ENCODE results near the gene NAGK.

The NAGK gene

DNA sequence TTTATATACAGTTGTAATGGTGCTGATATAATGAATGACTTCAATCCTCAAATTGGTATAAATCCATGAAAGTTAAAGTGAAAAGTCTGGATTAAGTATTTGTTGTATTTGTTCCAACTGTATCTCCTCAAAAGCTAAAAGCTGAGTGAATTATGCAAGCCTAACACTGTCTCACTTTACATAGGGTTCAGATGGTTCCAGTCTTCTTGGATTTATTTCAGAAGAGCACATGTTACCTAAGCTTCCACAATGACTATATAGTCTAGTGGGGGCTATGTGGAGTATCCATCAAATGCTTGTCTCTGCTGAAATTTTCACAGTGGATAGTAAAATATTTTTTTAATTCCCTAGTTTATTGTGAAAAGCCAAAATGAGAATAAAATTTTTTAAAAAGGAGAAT is 48.6 kb downstream of the NAGK start:
- no peak for DNase-seq

DNA sequence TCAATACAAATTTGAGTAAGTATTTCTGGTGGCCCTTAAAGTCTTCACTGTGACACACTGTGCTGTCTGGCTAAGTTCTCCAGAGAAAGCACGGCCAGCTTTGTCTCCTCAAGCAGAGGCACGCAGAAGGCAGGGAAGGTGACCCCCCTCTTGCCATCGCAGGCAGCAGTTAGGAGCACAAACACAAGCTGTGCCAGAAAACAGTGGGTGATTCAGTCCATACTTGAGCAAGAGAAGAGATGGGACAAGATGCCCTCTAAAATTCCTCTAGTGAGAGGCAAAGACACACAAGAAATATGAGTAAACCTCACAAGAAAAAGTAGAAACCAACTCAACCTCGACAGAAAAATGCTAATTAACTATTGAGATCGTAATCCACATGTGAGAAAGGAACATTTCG is 51.7 kb downstream of the NAGK start:
- no peak for DNase-seq

DNA sequence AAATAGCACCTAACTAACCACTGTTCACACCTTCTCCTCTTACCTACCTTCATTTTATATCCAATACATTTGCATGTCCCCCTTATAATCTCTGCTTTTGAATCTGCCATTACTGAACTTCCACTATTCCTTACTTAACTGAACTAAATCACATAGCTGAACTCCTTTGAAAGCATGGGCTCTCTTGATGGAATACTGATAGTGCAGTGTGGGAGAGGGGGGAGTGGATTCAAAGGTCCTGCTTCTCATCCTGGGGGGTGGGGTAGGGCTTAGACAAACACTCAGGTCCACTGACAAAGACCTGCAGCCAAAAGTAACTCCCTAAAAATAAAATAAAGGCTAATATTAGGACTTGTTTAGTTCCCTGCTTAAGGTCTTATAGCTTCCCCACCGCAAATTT is 53.0 kb downstream of the NAGK start:
- no peak for DNase-seq

DNA sequence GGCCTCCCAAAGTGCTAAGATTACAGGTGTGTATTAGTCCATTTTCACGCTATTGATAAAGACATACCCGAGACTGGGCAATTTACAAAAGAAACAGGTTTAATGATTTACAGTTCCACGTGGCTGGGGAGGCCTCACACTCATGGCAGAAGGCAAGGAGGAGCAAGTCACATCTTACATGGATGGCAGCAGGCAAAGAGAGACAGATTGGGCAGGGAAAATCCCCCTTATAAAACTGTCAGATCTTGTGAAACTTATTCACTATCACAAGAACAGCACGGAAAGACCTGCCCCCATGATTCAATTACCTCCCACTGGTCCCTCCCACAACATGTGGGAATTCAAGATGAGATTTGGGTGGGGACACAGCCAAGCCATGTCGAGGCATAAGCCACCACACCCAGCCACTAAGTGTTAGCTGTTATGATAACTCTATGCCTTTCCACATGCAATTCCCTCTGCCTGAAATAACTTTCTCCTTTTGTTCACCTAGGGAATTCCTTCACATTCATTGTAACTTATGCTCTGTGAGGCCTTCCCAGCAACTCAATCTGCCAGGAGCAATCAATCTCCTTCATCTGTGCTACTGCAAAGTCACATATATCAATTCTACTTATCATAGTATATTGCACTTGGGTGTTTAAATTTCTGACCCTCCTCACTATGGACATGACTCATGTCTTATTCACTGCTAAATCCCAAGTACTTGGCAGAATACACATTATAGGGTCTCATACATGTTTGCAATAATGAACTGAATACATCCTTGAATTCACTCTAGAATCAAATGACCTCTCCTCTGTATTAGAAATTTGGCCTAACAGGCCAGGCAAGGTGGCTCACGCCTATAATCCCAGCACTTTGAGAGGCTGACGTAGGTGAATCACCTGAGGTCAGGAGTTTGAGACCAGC is 54.2 kb downstream of the NAGK start:
- DNase-seq: no peak

DNA sequence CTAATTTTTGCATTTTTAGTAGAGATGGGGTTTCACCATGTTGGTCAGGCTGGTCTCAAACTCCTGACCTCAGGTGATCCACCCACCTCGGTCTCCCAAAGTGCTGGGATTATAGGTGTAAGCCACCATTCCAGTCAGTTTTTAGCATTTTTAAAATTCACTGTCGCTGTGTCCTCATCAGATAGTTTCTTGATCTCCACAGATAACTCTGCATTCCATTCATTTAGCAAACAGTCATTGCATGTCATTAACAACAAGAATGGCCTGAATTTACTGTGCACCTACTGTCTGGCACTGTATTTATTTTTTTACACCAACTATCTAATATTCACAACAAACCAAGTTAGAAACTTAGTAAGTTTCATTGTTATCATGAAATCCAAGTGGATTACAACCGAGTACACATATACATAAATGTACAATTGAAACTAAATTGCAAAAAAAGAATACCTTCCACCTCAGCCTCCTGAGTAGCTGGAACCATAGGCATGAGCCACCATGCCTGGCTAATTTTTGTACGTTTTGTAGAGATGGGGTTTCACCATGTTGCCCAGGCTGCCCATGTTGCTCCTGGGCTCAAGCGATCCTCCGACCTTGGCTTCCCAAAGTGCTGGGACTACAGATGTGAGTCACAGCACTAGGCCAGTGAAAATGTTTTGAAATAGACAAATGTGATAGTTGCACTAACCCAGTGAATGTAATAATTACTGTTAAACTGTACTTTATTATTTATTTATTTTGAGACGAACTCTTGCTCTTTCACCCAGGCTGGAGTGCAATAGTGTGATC is 57.3 kb downstream of the NAGK start:
- no peak for DNase-seq

DNA sequence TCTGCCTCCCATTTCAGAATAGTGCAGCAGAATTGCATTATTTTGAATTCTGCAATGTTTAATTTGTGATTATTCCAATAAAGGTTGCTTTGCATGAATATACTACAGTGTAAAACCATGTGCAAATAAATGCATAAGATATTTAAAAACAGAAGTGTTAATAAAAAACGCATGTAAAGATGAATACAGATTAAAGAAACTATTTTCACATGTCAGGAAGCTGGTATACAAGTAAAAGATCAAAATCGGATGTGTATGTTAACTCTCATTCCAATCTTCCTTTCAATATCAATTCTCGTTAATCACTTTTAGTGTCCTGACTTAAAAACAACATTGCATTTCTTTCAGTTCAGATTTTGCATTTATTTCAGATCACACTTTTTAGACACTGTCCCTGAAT is 58.5 kb downstream of the NAGK start:
- DNase-seq: no peak
